ENCODE data around the gene DDX10.

The DDX10 gene

DNA sequence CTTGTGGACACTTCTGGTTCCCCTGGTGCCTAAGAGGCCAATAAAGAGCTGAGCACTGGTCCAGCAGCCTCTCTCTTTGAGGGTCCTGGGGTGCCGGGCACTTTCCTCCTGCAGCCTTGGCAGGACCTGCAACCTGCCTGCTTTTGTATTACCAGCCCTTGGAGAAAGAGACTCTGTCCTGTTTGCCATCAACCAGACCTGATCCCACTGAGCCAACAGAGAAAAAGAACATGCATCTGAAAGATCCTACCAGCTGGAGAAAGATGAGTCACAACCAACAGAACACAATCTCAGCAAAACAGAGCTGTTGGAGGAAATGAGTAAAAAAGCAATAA is 321.0 kb downstream of the DDX10 start:
- no peak for DNase-seq (ENCODE audit: low read depth)

More for the DNA sequence above, 321.0 kb downstream of the DDX10 start:
- no peak overlapping the region for H3K4me3 ChIP-seq (ENCODE audit: low read depth, low read length)
- TF ChIP-seq, protein P1, sequence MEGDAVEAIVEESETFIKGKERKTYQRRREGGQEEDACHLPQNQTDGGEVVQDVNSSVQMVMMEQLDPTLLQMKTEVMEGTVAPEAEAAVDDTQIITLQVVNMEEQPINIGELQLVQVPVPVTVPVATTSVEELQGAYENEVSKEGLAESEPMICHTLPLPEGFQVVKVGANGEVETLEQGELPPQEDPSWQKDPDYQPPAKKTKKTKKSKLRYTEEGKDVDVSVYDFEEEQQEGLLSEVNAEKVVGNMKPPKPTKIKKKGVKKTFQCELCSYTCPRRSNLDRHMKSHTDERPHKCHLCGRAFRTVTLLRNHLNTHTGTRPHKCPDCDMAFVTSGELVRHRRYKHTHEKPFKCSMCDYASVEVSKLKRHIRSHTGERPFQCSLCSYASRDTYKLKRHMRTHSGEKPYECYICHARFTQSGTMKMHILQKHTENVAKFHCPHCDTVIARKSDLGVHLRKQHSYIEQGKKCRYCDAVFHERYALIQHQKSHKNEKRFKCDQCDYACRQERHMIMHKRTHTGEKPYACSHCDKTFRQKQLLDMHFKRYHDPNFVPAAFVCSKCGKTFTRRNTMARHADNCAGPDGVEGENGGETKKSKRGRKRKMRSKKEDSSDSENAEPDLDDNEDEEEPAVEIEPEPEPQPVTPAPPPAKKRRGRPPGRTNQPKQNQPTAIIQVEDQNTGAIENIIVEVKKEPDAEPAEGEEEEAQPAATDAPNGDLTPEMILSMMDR (IDR thresholded peaks at IDR 0.05; ENCODE audit: insufficient read depth, low read depth, low read length, missing control alignments), result no peak
